Spleen (tissue), 11 donors: ENCODE data around the gene LCA5. TPM values are rescaled to one million over a fixed set of nuclear protein-coding genes. Genes with fewer than 3 reads are reported as not detected.

ENCODE experiments used
- DNase-seq: peaks from one replicate; pipeline ENCODE4 v3.0.0-alpha.2; 2020
- H3K27ac ChIP-seq, 8 donors: fragments of 200-600 bp; sonication (generic) in 7 of 8; 1 replicate in 4 of 8; 2 replicates in 4 of 8; pipeline versions ENCODE4 v1.5.0 to v1.8.0; 2016 to 2021; ENCODE audit warnings: inconsistent platforms in 4 of 8, mild to moderate bottlenecking in 4 of 8, moderate library complexity in 1 of 8
- H3K27me3 ChIP-seq, 7 donors: fragments of 200-600 bp; sonication (generic) in 6 of 7; replicated peaks in 1 of 7; 1 replicate in 4 of 7; 2 replicates in 3 of 7; pipeline versions ENCODE4 v1.5.0 to v1.8.0; 2016 to 2021; ENCODE audit warnings: inconsistent platforms in 3 of 7, mild to moderate bottlenecking in 1 of 7
- H3K36me3 ChIP-seq, 6 donors: fragments of 200-600 bp; sonication (generic) in 5 of 6; 1 replicate in 4 of 6; 2 replicates in 2 of 6; pipeline versions ENCODE4 v1.5.0 to v1.8.0; 2016 to 2021; ENCODE audit warnings: inconsistent platforms in 2 of 6
- H3K4me1 ChIP-seq, 6 donors: fragments of 200-600 bp; sonication (generic) in 5 of 6; 1 replicate in 3 of 6; 2 replicates in 3 of 6; pipeline versions ENCODE4 v1.5.0 to v1.8.0; 2016 to 2021; ENCODE audit warnings: inconsistent platforms in 3 of 6
- H3K4me3 ChIP-seq, 8 donors: fragments of 200-600 bp; sonication (generic) in 7 of 8; 1 replicate in 4 of 8; 2 replicates in 4 of 8; pipeline versions ENCODE4 v1.5.0 to v1.8.0; 2016 to 2021; ENCODE audit warnings: inconsistent platforms in 4 of 8, mild to moderate bottlenecking in 4 of 8, moderate library complexity in 2 of 8
- H3K9me3 ChIP-seq, 8 donors: fragments of 200-600 bp; sonication (generic) in 7 of 8; 1 replicate in 4 of 8; 2 replicates in 4 of 8; pipeline versions ENCODE4 v1.5.0 to v1.8.0; 2016 to 2021; ENCODE audit warnings: inconsistent platforms in 4 of 8
- POLR2A ChIP-seq, 3 donors: fragments of 450-650 bp; IDR thresholded peaks; one replicate each; pipeline ENCODE4 v1.5.1; 2017; ENCODE audit warnings: antibody characterized with exemption in 3 of 3, mild to moderate bottlenecking in 1 of 3
- POLR2AphosphoS5 ChIP-seq, 3 donors: sonication (generic); formaldehyde crosslinking; IDR thresholded peaks; one replicate each; pipeline ENCODE4 v1.5.1; 2017; ENCODE audit warnings: antibody characterized with exemption in 3 of 3
- WGBS, 5 donors: extraction: QIAGEN DNeasy Blood & Tissue Kit in 3 of 5; methylation state at CpG; one replicate each; pipeline versions ENCODE4 v1.1.5 to v1.1.7; 2013 to 2018; 5-methylcytosine and 5-hydroxymethylcytosine counted together
- intact Hi-C: fragments of 100-400 bp; cut with DNase I; formaldehyde crosslinking; loops from one replicate; pipeline ENCODE4 v1.15.0; 2023; ENCODE audit warnings: low total_unique reads
- polyA plus RNA-seq, 3 donors: library from polyadenylated mRNA; stranded (reverse); fragments of 200-250 nt; gene quantifications; one replicate each; pipeline ENCODE4 v1.2.1, GENCODE V29; 2013
- total RNA-seq, 7 donors: library from RNA; depleted of rRNA in 3 of 7; stranded (reverse); fragments of >200 nt in 3 of 7; fragmentation: NEBNext Ultra II Directional in 4 of 7; extraction: Animal tissue kit (Norgen Biotek cat#: 25700) in 4 of 7; gene quantifications; one replicate each; pipeline versions ENCODE4 v1.1.0 to v1.2.1, GENCODE V29; 2016 to 2021
- TF ChIP-seq, protein P1 (sequence below), 11 experiments: fragments of 200-600 bp in 7 of 11; fragments of 450-650 bp in 4 of 11; sonication (generic) in 4 of 11; IDR thresholded peaks in 8 of 11; conservative IDR thresholded peaks in 3 of 11; 1 replicate in 7 of 11; 2 replicates in 4 of 11; pipeline versions ENCODE4 v1.4.0 to v1.8.0; 2016 to 2021; ENCODE audit warnings: antibody characterized with exemption in 11 of 11, inconsistent platforms in 4 of 11, mild to moderate bottlenecking in 1 of 11
- donor health status: healthy with polysubstance abuse.
- donor health status: DM: no; HTN: no; CAD: no; lungs with moderate emphysema.
- donor health status: DM: no; HTN: no; CAD: no.
- donor health status: Bipolar disorder and iron deficiency.
- donor health status: healthy.
- donor health status: DM: no; HTN: no; CAD: no.
- donor health status: DM: yes; HTN: yes; CAD: no.

LCA5 gene
- total and polyA plus RNA-seq, 10 donors, result 0.43 to 3.5 (median 2.1) TPM

DNA sequence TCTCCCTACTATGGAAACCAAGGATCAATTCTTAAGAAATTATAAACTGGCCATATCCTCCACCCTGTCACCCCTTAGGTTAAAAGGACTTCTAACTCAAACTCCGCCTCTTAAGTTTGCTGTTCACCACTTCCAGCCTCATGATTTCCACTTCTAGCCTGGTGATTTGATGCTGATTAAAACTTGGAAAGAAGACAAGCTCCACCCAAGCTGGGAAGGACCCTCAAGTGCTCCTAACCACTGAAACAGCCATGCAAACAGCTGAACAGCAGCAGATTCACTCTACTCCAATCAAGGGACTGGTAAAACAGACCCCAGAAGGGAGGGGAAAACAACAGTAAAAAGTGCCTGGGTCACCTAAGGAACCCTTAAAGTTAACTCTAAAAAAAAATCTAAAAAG is 10.3 kb downstream of the LCA5 start:
- no peak for TF ChIP-seq POLR2A (IDR thresholded peaks at IDR 0.05)
- no peak for TF ChIP-seq POLR2AphosphoS5 (IDR thresholded peaks at IDR 0.05)
- TF ChIP-seq, protein P1, sequence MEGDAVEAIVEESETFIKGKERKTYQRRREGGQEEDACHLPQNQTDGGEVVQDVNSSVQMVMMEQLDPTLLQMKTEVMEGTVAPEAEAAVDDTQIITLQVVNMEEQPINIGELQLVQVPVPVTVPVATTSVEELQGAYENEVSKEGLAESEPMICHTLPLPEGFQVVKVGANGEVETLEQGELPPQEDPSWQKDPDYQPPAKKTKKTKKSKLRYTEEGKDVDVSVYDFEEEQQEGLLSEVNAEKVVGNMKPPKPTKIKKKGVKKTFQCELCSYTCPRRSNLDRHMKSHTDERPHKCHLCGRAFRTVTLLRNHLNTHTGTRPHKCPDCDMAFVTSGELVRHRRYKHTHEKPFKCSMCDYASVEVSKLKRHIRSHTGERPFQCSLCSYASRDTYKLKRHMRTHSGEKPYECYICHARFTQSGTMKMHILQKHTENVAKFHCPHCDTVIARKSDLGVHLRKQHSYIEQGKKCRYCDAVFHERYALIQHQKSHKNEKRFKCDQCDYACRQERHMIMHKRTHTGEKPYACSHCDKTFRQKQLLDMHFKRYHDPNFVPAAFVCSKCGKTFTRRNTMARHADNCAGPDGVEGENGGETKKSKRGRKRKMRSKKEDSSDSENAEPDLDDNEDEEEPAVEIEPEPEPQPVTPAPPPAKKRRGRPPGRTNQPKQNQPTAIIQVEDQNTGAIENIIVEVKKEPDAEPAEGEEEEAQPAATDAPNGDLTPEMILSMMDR (IDR thresholded peaks at IDR 0.05 in 8 of 11, conservative IDR thresholded peaks at IDR 0.05 in 3 of 11), result no peak
- Histone ChIP-seq H3K36me3 (no peaks in the 10 kb centered on the region), H3K4me1 (no peaks in the 10 kb centered on the region), H3K27ac (no peak overlapping the region), H3K9me3 (no peaks in the 10 kb centered on the region), H3K4me3 (no peak overlapping the region), H3K27me3 (no peaks in the 10 kb centered on the region)
- intact Hi-C loops, result no loop called here
- WGBS, 5 donors, result 91 to 98% (median 94%) methylated on average over 1 of the region's 1 CpG
- no peak for DNase-seq

DNA sequence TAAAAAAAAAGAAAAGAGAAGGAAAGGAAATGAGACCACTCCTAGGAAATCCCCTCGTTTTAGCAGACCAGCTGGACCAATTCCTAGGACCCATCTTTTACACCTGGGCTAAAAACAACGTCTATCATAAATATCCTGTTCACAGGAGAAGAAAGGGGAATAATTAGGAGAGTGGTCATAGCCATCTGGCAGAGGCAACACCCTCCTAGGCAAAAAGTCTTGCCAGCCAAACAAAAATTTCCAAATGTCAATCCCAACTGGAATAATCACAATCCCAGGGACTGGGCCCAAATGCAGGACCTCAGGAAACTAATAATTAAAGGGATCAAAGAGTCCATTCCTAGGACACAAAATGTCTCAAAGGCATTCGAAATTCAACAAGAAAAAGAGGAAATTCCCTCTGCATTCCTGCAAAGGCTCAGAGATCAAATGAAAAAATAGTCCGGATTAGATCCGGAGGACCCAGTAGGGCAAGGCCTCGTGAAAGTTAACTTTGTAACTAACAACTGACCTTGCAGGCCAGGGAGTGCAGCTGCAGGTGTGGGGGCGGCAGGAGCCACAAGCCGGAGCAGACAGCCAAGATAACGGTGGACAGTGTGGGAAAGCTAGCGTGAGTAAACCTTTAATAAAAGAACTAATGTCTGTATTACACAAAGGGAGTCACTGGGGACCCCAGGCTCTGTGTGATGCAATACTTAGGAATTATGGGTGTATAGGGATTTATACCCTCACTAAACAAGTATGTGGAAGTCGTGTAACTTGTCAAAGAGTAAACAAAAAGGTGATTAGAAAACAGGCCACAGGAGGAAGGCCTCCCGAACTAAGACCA is 11.7 kb downstream of the LCA5 start:
- Histone ChIP-seq H3K36me3 (no peaks in the 10 kb centered on the region), H3K27me3 (no peaks in the 10 kb centered on the region), H3K4me3 (no peak overlapping the region), H3K27ac (no peak overlapping the region), H3K4me1 (no peaks in the 10 kb centered on the region), H3K9me3 (no peaks in the 10 kb centered on the region)
- TF ChIP-seq POLR2A (IDR thresholded peaks at IDR 0.05), result no peak
- TF ChIP-seq, protein P1 (IDR thresholded peaks at IDR 0.05 in 8 of 11, conservative IDR thresholded peaks at IDR 0.05 in 3 of 11), result no peak
- 72 to 85% (median 76%) methylated on average over 12 of the region's 12 CpGs for WGBS, 5 donors
- no peak for DNase-seq
- intact Hi-C loops, result no loop called here

DNA sequence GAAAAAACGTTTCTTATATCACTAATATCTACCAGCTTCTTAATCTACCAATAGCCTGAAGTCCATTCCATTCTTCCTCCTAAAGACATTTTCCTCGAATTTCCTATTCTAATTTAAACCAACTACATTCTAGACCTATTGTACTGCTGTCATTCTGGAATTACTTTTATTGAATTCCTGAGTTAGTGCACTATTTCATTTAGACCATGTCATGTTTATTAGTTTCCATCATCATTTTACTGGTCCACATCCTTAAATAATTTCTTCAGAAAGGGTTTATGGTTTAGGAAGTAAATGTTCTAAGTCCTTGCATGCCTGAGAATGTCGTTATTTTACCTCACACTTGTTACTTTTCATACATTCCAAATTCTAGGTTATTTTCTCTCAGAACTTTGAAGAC is 13.2 kb downstream of the LCA5 start:
- TF ChIP-seq, protein P1 (IDR thresholded peaks at IDR 0.05 in 8 of 11, conservative IDR thresholded peaks at IDR 0.05 in 3 of 11), result no peak
- TF ChIP-seq POLR2AphosphoS5 (IDR thresholded peaks at IDR 0.05) (no peak), POLR2A (IDR thresholded peaks at IDR 0.05) (no peak)
- Histone ChIP-seq H3K4me1 (no peaks in the 10 kb centered on the region), H3K4me3 (no peak overlapping the region), H3K9me3 (no peaks in the 10 kb centered on the region), H3K27ac (no peak overlapping the region), H3K27me3 (no peaks in the 10 kb centered on the region), H3K36me3 (no peaks in the 10 kb centered on the region)
- DNase-seq, result no peak
- intact Hi-C loops, result no loop called here
- WGBS, 5 donors, result 72 to 81% (median 75%) methylated on average over 3 of the region's 3 CpGs

DNA sequence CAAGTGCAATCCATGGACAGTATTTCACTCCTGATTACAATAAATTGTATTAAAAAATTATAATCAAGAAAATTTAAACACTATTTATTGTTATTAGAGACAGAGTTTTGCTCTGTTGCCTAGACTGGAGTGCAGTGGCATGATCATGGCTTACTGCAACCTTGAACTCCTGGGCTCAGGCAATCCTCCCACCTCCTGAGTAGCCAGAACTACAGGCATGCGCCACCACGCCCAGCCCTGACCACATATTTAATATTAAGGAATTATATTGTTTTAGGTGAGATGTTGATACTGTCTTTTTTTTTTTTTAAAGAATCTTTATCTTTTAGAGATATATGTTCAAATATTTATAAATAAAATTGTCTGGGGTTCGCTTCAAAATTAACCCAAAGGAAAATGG is 14.6 kb downstream of the LCA5 start:
- TF ChIP-seq POLR2A (IDR thresholded peaks at IDR 0.05), result no peak
- no peak for TF ChIP-seq POLR2AphosphoS5 (IDR thresholded peaks at IDR 0.05)
- TF ChIP-seq, protein P1 (IDR thresholded peaks at IDR 0.05 in 8 of 11, conservative IDR thresholded peaks at IDR 0.05 in 3 of 11), result no peak
- DNase-seq, result no peak
- intact Hi-C loops, result no loop called here
- no peak overlapping the region for H3K4me3 ChIP-seq
- no peaks in the 10 kb centered on the region for H3K27me3 ChIP-seq
- no peaks in the 10 kb centered on the region for H3K4me1 ChIP-seq
- H3K27ac ChIP-seq, result no peak overlapping the region
- H3K9me3 ChIP-seq, result no peaks in the 10 kb centered on the region
- WGBS, 5 donors, result 90 to 96% (median 93%) methylated on average over 3 of the region's 3 CpGs
- H3K36me3 ChIP-seq, result no peaks in the 10 kb centered on the region
